Cerebellar cortex (tissue), 1 donor: ENCODE results near the gene KIF7.

Experiments
- DNase-seq: peaks from one replicate; pipeline ENCODE4 v3.0.0-alpha.2; 2015; ENCODE audit warnings: low spot score

The KIF7 gene

GRCh38 chr15:89648106-89649012, 6.9 kb downstream of the KIF7 start:
- DNase-seq: no peak

GRCh38 chr15:89647191-89647851, 7.9 kb downstream of the KIF7 start:
- DNase-seq: peak; percentile 54

- no peak for DNase-seq
Measured at GRCh38 chr15:89646416-89647141, 8.7 kb downstream of the KIF7 start.

GRCh38 chr15:89645680-89646079, 9.6 kb downstream of the KIF7 start:
- no peak for DNase-seq

GRCh38 chr15:89642106-89642505, 13.2 kb downstream of the KIF7 start:
- DNase-seq: no peak

GRCh38 chr15:89641053-89641452, 14.2 kb downstream of the KIF7 start:
- no peak for DNase-seq

- no peak for DNase-seq
Measured at GRCh38 chr15:89640245-89640644, 15.0 kb downstream of the KIF7 start.

- no peak for DNase-seq
Measured at GRCh38 chr15:89633585-89633984, 21.7 kb downstream of the KIF7 start.

- DNase-seq: no peak
Measured at GRCh38 chr15:89632563-89633430, 22.5 kb downstream of the KIF7 start.

- DNase-seq: no peak
Measured at GRCh38 chr15:89631902-89632264, 23.4 kb downstream of the KIF7 start.

GRCh38 chr15:89630974-89631901, 24.0 kb downstream of the KIF7 start:
- DNase-seq: no peak

GRCh38 chr15:89630260-89630659, 25.0 kb downstream of the KIF7 start:
- DNase-seq: no peak

- DNase-seq: no peak
Measured at GRCh38 chr15:89629829-89630228, 25.4 kb downstream of the KIF7 start.

- no peak for DNase-seq
Measured at GRCh38 chr15:89628806-89629715, 26.2 kb downstream of the KIF7 start.

GRCh38 chr15:89628301-89628700, 27.0 kb downstream of the KIF7 start:
- DNase-seq: no peak

- DNase-seq: no peak
Measured at GRCh38 chr15:89627256-89627970, 27.9 kb downstream of the KIF7 start.

- DNase-seq: no peak
Measured at GRCh38 chr15:89625716-89626115, 29.6 kb downstream of the KIF7 start.

GRCh38 chr15:89623165-89623564, 32.1 kb downstream of the KIF7 start:
- DNase-seq: no peak

GRCh38 chr15:89621547-89621946, 33.7 kb downstream of the KIF7 start:
- no peak for DNase-seq
